GM12878 (cell line): ENCODE data around the gene ITGA11. TPM values are rescaled to one million over a fixed set of nuclear protein-coding genes. Genes with fewer than 3 reads are reported as not detected.

Source experiments
- ATAC-seq: fragments of 200-7000 bp; cut with Tn5 transposase; 3 replicates; pipeline ENCODE4 v1.9.1; 2020; ENCODE audit warnings: mild to moderate bottlenecking, moderate library complexity
- BruUV-seq: library from RNA; stranded (reverse); fragments of 400-500 nt; replicated peaks from 2 replicates; lab custom pipeline; 2021; lab: Mats Ljungman, UMichigan
- CTCF ChIA-PET: fragments of 300-600 bp; sonication (Branson Sonifier 250); formaldehyde crosslinking; extraction: SDS; loops from one replicate; lab custom pipeline; 2021; ENCODE audit warnings: inconsistent platforms; lab: Yijun Ruan, JAX
- POLR2A ChIA-PET: fragments of 350-600 bp; formaldehyde crosslinking; extraction: SDS; loops from one replicate; lab custom pipeline; 2021; ENCODE audit warnings: inconsistent platforms; lab: Charles Lee
- RAD21 ChIA-PET: fragments of 300-600 bp; sonication (Branson Sonifier 250); formaldehyde crosslinking; loops from one replicate; lab custom pipeline; 2023; ENCODE audit warnings: antibody characterized with exemption; ENCODE audit not compliant: unreplicated experiment; lab: Charles Lee
- SMC1A ChIA-PET: fragments of 300-600 bp; sonication (Branson Sonifier 250); formaldehyde crosslinking; loops from one replicate; lab custom pipeline; 2023; ENCODE audit not compliant: unreplicated experiment, uncharacterized antibody; lab: Charles Lee
- DNase-seq: peaks from one replicate; pipeline ENCODE4 v3.0.0-alpha.2; 2011; ENCODE audit warnings: low read depth, low spot score
- FAIRE-seq: peaks from 3 replicates; lab custom pipeline; 2011; peaks lifted over from hg19 to GRCh38; lab: Jason Lieb, UNC
- H2AFZ ChIP-seq: 2 replicates; pipeline ENCODE4 v1.6.0; 2011; ENCODE audit warnings: low read depth, low read length, control low read depth; ENCODE audit not compliant: control insufficient read depth
- H3K27ac ChIP-seq: 2 replicates; pipeline ENCODE4 v1.5.1; 2011; ENCODE audit warnings: control low read depth; ENCODE audit not compliant: control insufficient read depth, insufficient read depth
- H3K27me3 ChIP-seq, 2 experiments: replicated peaks in 1 of 2; 2 replicates each; pipeline versions ENCODE4 v1.6.0 to v1.6.1; 2011; ENCODE audit warnings: low read length in 1 of 2; ENCODE audit not compliant: control insufficient read depth in 2 of 2, insufficient read depth in 2 of 2
- H3K36me3 ChIP-seq, 2 experiments: 2 replicates each; pipeline ENCODE4 v1.5.1; 2011; ENCODE audit warnings: low read length in 1 of 2; ENCODE audit not compliant: control insufficient read depth in 2 of 2, insufficient read depth in 2 of 2
- H3K4me1 ChIP-seq: 2 replicates; pipeline ENCODE4 v1.6.1; 2011; ENCODE audit warnings: mild to moderate bottlenecking, low read length, moderate library complexity, mixed read lengths; ENCODE audit not compliant: control insufficient read depth, insufficient read depth
- H3K4me2 ChIP-seq: 2 replicates; pipeline ENCODE4 v1.6.0; 2011; ENCODE audit warnings: control low read depth; ENCODE audit not compliant: control insufficient read depth, insufficient read depth
- H3K4me3 ChIP-seq: fragments of 200-600 bp; sonication (generic); 2 replicates; pipeline ENCODE4 v1.5.1; 2016
- H3K79me2 ChIP-seq: 2 replicates; pipeline ENCODE4 v1.6.0; 2011; ENCODE audit warnings: low read length; ENCODE audit not compliant: control insufficient read depth, insufficient read depth
- H3K9ac ChIP-seq: 2 replicates; pipeline ENCODE4 v1.8.0; 2011; ENCODE audit warnings: low read length, control low read depth, mixed read lengths; ENCODE audit not compliant: control insufficient read depth, insufficient read depth
- H3K9me3 ChIP-seq: replicated peaks from 3 replicates; pipeline ENCODE4 v1.5.1; 2011; ENCODE audit warnings: mild to moderate bottlenecking, low read length; ENCODE audit not compliant: control insufficient read depth, insufficient read depth
- H4K20me1 ChIP-seq: 2 replicates; pipeline ENCODE4 v1.6.0; 2011; ENCODE audit not compliant: control insufficient read depth, insufficient read depth
- CTCF ChIP-seq, 3 experiments: IDR thresholded peaks in 2 of 3; conservative IDR thresholded peaks in 1 of 3; 2 replicates each; pipeline ENCODE4 v1.5.1; 2011; ENCODE audit warnings: low read depth in 3 of 3, low read length in 3 of 3, mild to moderate bottlenecking in 3 of 3, control low read depth in 2 of 3, moderate library complexity in 2 of 3, inconsistent platforms in 1 of 3, mixed read lengths in 1 of 3; ENCODE audit not compliant: control insufficient read depth in 2 of 3, insufficient read depth in 1 of 3; ENCODE audit errors: extremely low read depth in 1 of 3
- KLF5 ChIP-seq: fragments of 450-650 bp; IDR thresholded peaks from 2 replicates; pipeline ENCODE4 v1.6.1; 2014; ENCODE audit warnings: mild to moderate bottlenecking; ENCODE audit not compliant: partially characterized antibody
- MXI1 ChIP-seq: fragments of 150-350 bp; IDR thresholded peaks from 2 replicates; pipeline ENCODE4 v1.6.1; 2011; ENCODE audit warnings: low read depth, mild to moderate bottlenecking, inconsistent platforms, low read length, improper control_type of control experiment
- NFIC ChIP-seq: IDR thresholded peaks from 2 replicates; pipeline ENCODE4 v1.6.1; 2012; ENCODE audit warnings: low read depth, mild to moderate bottlenecking, inconsistent platforms, low read length, moderate library complexity
- PAX5 ChIP-seq: IDR thresholded peaks from 2 replicates; pipeline ENCODE4 v1.6.1; 2011; ENCODE audit warnings: low read depth, low read length, borderline replicate concordance
- PAX8 ChIP-seq: fragments of 450-650 bp; IDR thresholded peaks from 2 replicates; pipeline ENCODE4 v1.6.1; 2017; ENCODE audit warnings: mild to moderate bottlenecking, moderate library complexity
- RCOR1 ChIP-seq: conservative IDR thresholded peaks from 2 replicates; pipeline ENCODE4 v1.6.1; 2012; ENCODE audit warnings: low read depth, low read length, improper control_type of control experiment
- USF1 ChIP-seq: IDR thresholded peaks from 2 replicates; pipeline ENCODE4 v1.6.1; 2011; ENCODE audit warnings: borderline replicate concordance, low read depth, mild to moderate bottlenecking, moderate library complexity, mixed read lengths, low read length; ENCODE audit not compliant: insufficient read depth; ENCODE audit errors: extremely low read length
- YBX1 ChIP-seq: fragments of 450-650 bp; IDR thresholded peaks from 2 replicates; pipeline ENCODE4 v1.6.1; 2016; ENCODE audit warnings: antibody characterized with exemption
- ZBED1 ChIP-seq: IDR thresholded peaks from 2 replicates; pipeline ENCODE4 v1.6.1; 2016; ENCODE audit warnings: borderline replicate concordance
- ZNF207 ChIP-seq: fragments of 450-650 bp; IDR thresholded peaks from 2 replicates; pipeline ENCODE4 v1.6.1; 2014; ENCODE audit warnings: antibody characterized with exemption, mild to moderate bottlenecking, borderline replicate concordance
- WGBS: methylation state at CpG from one replicate; pipeline ENCODE4 v1.1.6; 2016; ENCODE audit warnings: low lambda C conversion rate; ENCODE audit not compliant: insufficient replicate concordance, insufficient coverage; ENCODE audit errors: missing lambda C conversion rate; 5-methylcytosine and 5-hydroxymethylcytosine counted together
- in situ Hi-C: fragments of 300-500 bp; cut with MboI; formaldehyde crosslinking; loops from 9 replicates; pipeline ENCODE4 v1.14.3; 2018; ENCODE audit warnings: mixed read lengths
- intact Hi-C: fragments of 100-400 bp; cut with micrococcal nuclease; formaldehyde crosslinking; loops from one replicate; pipeline ENCODE4 v1.14.2; 2022; ENCODE audit not compliant: unreplicated experiment
- polyA plus RNA-seq, 11 experiments: library from polyadenylated mRNA; depleted of rRNA in 4 of 11; unstranded in 6 of 11; stranded (reverse) in 5 of 11; fragments of >200 nt; fragmentation: Nextera tagmentation in 4 of 11; fragmentation: Illumina TruSeq in 1 of 11; extraction: Ambion mirVana in 4 of 11; extraction: Trizol in 1 of 11; gene quantifications; 1 replicate in 1 of 11; 2 replicates in 10 of 11; pipeline versions ENCODE4 v1.2.1 to v1.2.3, GENCODE V29; 2011 to 2016; ENCODE audit warnings: inconsistent platforms in 2 of 11, missing spikeins in 2 of 11, low read depth in 1 of 11
- total RNA-seq, 4 experiments: library from RNA; depleted of rRNA in 3 of 4; stranded (reverse); fragments of >200 nt in 3 of 4; fragmentation: Illumina TruSeq in 1 of 4; extraction: Trizol in 1 of 4; gene quantifications; 2 replicates each; pipeline versions ENCODE4 v1.2.1 to v1.2.3, GENCODE V29; 2013 to 2021

Gene ITGA11
- total and polyA plus RNA-seq, 10 of the 15 experiments (the other 5 are each of a cell fraction or from before 2014, with no cell fraction given) = under 0.01 to 0.36 (median 0.13) TPM; not detected in 1

- DNase-seq (no peak), ATAC-seq (peak; percentile 67), FAIRE-seq (no peak)
- Histone ChIP-seq H2AFZ (no peak overlapping the region), H3K27me3 (no peaks in the 10 kb centered on the region), H3K27ac (no peak overlapping the region), H4K20me1 (no peaks in the 10 kb centered on the region), H3K36me3 (no peaks in the 10 kb centered on the region), H3K79me2 (no peaks in the 10 kb centered on the region), H3K4me2 (no peak overlapping the region), H3K4me1 (no peaks in the 10 kb centered on the region), H3K9me3 (no peaks in the 10 kb centered on the region), H3K4me3 (no peak overlapping the region), H3K9ac (no peak overlapping the region)
- TF ChIP-seq USF1 = no peak
- TF ChIP-seq CTCF (IDR thresholded peaks at IDR 0.05 in 2 of 3, conservative IDR thresholded peaks at IDR 0.05 in 1 of 3; ENCODE audit: control insufficient read depth in 2 of 3, extremely low read depth in 1 of 3, insufficient read depth in 1 of 3, low read depth in 3 of 3, low read length in 3 of 3) = peak in 2 of 3 experiments; percentile 2 to 32; a peak in 1 of 6 replicates
- no TSS peak for BruUV-seq
- in situ Hi-C loops = no loop called here
- POLR2A ChIA-PET = no interaction called here
- WGBS = 36% methylated on average over 12 of the region's 12 CpGs
- intact Hi-C loops = no loop called here
- CTCF ChIA-PET = no interaction called here
- RAD21 ChIA-PET = no interaction called here
- SMC1A ChIA-PET = no interaction called here
Observed at GRCh38 chr15:68372291-68372811, 59.6 kb downstream of the ITGA11 start.

GRCh38 chr15:68371851-68372250, 60.1 kb downstream of the ITGA11 start:
- H3K27ac ChIP-seq = no peak overlapping the region
- H3K4me2 ChIP-seq = no peak overlapping the region
- WGBS = 6% methylated on average over 4 of the region's 4 CpGs
- RAD21 ChIA-PET = no interaction called here
- no TSS peak for BruUV-seq
- ATAC-seq = no peak
- H3K36me3 ChIP-seq = no peaks in the 10 kb centered on the region
- CTCF ChIA-PET = interaction anchor here (1.5 kb wide), 1 partner anchor 65 kb away, joined by 3 read pairs; no protein-coding TSS in a partner anchor
- H3K9me3 ChIP-seq = no peaks in the 10 kb centered on the region
- POLR2A ChIA-PET = no interaction called here
- no peak for DNase-seq
- no peak overlapping the region for H3K4me3 ChIP-seq
- no peaks in the 10 kb centered on the region for H3K79me2 ChIP-seq
- H3K9ac ChIP-seq = no peak overlapping the region
- FAIRE-seq = no peak
- H3K27me3 ChIP-seq = 0 out of 4 replicates have a peak, but pooled peaks cover 0 to under 1% of the 10 kb centered on the region in 2 experiments
- H4K20me1 ChIP-seq = no peaks in the 10 kb centered on the region
- in situ Hi-C loops (no loop called here), intact Hi-C loops (no loop called here)
- SMC1A ChIA-PET = no interaction called here
- H2AFZ ChIP-seq = no peak overlapping the region
- H3K4me1 ChIP-seq = no peaks in the 10 kb centered on the region
- TF ChIP-seq YBX1 = no peak
- TF ChIP-seq RCOR1 = no peak
- TF ChIP-seq ZNF207 = no peak
- TF ChIP-seq NFIC = no peak
- TF ChIP-seq KLF5 = no peak
- TF ChIP-seq PAX5 = no peak
- TF ChIP-seq MXI1 = no peak
- no peak for TF ChIP-seq ZBED1
- no peak for TF ChIP-seq PAX8
